ENCODE results near the gene ZNF160.
"Not testable (repeated sequence)": the region's sequence is repeated elsewhere in the genome, so short reads cannot be mapped to it uniquely, and the experiment has no call there.

Gene ZNF160

GRCh38 chr19:53028306-53028705 lies 74.9 kb downstream of the ZNF160 start:
- not testable (repeated sequence) for H3K4me3 Mint-ChIP-seq; H3K27me3 Mint-ChIP-seq; DNase-seq; H3K36me3 Mint-ChIP-seq (ENCODE audit: insufficient read depth); H3K27ac Mint-ChIP-seq; H3K9me3 Mint-ChIP-seq; H3K4me1 Mint-ChIP-seq (ENCODE audit: low read depth in 2 of 2); ATAC-seq (replicated peaks)

- peak in 1 of 3 experiments; percentile 3 for DNase-seq
- H3K4me3 Mint-ChIP-seq: no peak overlapping the region
- H3K9me3 Mint-ChIP-seq: peaks cover 0 to 7% of the 10 kb centered on the region in 2 donors
Observed at GRCh38 chr19:53019684-53020083, 83.5 kb downstream of the ZNF160 start.

More at GRCh38 chr19:53019684-53020083, 83.5 kb downstream of the ZNF160 start:
- Mint-ChIP-seq H3K27me3 (peaks cover 0 to 8% of the 10 kb centered on the region in 2 donors), H3K36me3 (ENCODE audit: insufficient read depth) (no peaks in the 10 kb centered on the region), H3K27ac (no peak overlapping the region), H3K4me1 (ENCODE audit: low read depth in 2 of 2) (no peaks in the 10 kb centered on the region)
- no peak for ATAC-seq (replicated peaks)
